Hepatocyte (in vitro differentiated cells): Measurements from ENCODE around the gene CHST15.

ENCODE experiments used
- EZH2 ChIP-seq: fragments of 200-600 bp; sonication (generic); IDR thresholded peaks from 2 replicates; pipeline ENCODE4 v1.6.1; 2016; ENCODE audit warnings: antibody characterized with exemption, mild to moderate bottlenecking, borderline replicate concordance
- EZH2phosphoT487 ChIP-seq: fragments of 200-600 bp; sonication (generic); IDR thresholded peaks from one replicate; pipeline ENCODE4 v1.6.1; 2018; ENCODE audit warnings: antibody characterized with exemption, mild to moderate bottlenecking, low read depth, moderate library complexity; ENCODE audit not compliant: unreplicated experiment, severe bottlenecking
- TF ChIP-seq, protein P1 (sequence below): fragments of 200-600 bp; sonication (generic); IDR thresholded peaks from 2 replicates; pipeline ENCODE4 v1.5.1; 2016; ENCODE audit warnings: antibody characterized with exemption, mild to moderate bottlenecking; ENCODE audit not compliant: poor library complexity

- TF ChIP-seq, protein P1, sequence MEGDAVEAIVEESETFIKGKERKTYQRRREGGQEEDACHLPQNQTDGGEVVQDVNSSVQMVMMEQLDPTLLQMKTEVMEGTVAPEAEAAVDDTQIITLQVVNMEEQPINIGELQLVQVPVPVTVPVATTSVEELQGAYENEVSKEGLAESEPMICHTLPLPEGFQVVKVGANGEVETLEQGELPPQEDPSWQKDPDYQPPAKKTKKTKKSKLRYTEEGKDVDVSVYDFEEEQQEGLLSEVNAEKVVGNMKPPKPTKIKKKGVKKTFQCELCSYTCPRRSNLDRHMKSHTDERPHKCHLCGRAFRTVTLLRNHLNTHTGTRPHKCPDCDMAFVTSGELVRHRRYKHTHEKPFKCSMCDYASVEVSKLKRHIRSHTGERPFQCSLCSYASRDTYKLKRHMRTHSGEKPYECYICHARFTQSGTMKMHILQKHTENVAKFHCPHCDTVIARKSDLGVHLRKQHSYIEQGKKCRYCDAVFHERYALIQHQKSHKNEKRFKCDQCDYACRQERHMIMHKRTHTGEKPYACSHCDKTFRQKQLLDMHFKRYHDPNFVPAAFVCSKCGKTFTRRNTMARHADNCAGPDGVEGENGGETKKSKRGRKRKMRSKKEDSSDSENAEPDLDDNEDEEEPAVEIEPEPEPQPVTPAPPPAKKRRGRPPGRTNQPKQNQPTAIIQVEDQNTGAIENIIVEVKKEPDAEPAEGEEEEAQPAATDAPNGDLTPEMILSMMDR: no peak
- TF ChIP-seq EZH2phosphoT487 (no peak), EZH2 (no peak)
Observed at GRCh38 chr10:124035928-124036558, 57.4 kb downstream of the CHST15 start.
